Neural cell (in vitro differentiated cells): ENCODE results near the gene CNRIP1. TPM values are rescaled to one million over a fixed set of nuclear protein-coding genes. Genes with fewer than 3 reads are reported as not detected.

Experiments used
- H2AFZ ChIP-seq: fragments of 200-600, 300-800 bp; sonication (generic), shearing (Covaris generic); 2 replicates; pipeline ENCODE4 v1.6.0; 2014; ENCODE audit warnings: low read depth, mild to moderate bottlenecking, antibody characterized with exemption, low read length, moderate library complexity
- H3F3A ChIP-seq: fragments of 200-600 bp; shearing (Covaris generic); 2 replicates; pipeline ENCODE4 v1.6.1; 2016; ENCODE audit warnings: mild to moderate bottlenecking, moderate library complexity, mixed read lengths, antibody characterized with exemption, low read length; ENCODE audit not compliant: insufficient read depth, poor library complexity, severe bottlenecking
- H3K27ac ChIP-seq: fragments of 200-600, 300-800 bp; sonication (generic), shearing (Covaris generic); 2 replicates; pipeline ENCODE4 v1.5.1; 2014; ENCODE audit warnings: mild to moderate bottlenecking, low read length, moderate library complexity
- H3K27me3 ChIP-seq: fragments of 300-800, 200-600 bp; sonication (generic), shearing (Covaris generic); 2 replicates; pipeline ENCODE4 v1.6.0; 2014; ENCODE audit warnings: mild to moderate bottlenecking, low read depth, low read length, moderate library complexity; ENCODE audit not compliant: insufficient read depth
- H3K36me3 ChIP-seq: fragments of 300-800, 200-600 bp; sonication (generic), shearing (Covaris generic); 2 replicates; pipeline ENCODE4 v1.5.1; 2014; ENCODE audit warnings: mild to moderate bottlenecking, antibody characterized with exemption, low read length, moderate library complexity; ENCODE audit not compliant: insufficient read depth
- H3K4me2 ChIP-seq: fragments of 300-800, 200-600 bp; sonication (generic), shearing (Covaris generic); 2 replicates; pipeline ENCODE4 v1.6.0; 2014; ENCODE audit warnings: mild to moderate bottlenecking, low read length
- H3K4me3 ChIP-seq: fragments of 300-800, 200-600 bp; sonication (generic), shearing (Covaris generic); 2 replicates; pipeline ENCODE4 v1.5.1; 2014; ENCODE audit warnings: mild to moderate bottlenecking, low read length, moderate library complexity
- H3K79me2 ChIP-seq: fragments of 200-600 bp; shearing (Covaris generic); replicated peaks from 2 replicates; pipeline ENCODE4 v1.6.0; 2014; ENCODE audit warnings: mild to moderate bottlenecking, low read length, moderate library complexity; ENCODE audit not compliant: insufficient read depth
- H3K9ac ChIP-seq: fragments of 300-800, 200-600 bp; sonication (generic), shearing (Covaris generic); 2 replicates; pipeline ENCODE4 v1.6.1; 2016; ENCODE audit warnings: mild to moderate bottlenecking, low read length, mixed read lengths
- H3K9me2 ChIP-seq: fragments of 200-600 bp; shearing (Covaris generic); 2 replicates; pipeline ENCODE4 v1.6.1; 2016; ENCODE audit warnings: mild to moderate bottlenecking, low read length, mixed read lengths; ENCODE audit not compliant: insufficient read depth
- H3K9me3 ChIP-seq: fragments of 200-600, 300-800 bp; sonication (generic), shearing (Covaris generic); 2 replicates; pipeline ENCODE4 v1.6.1; 2016; ENCODE audit warnings: mild to moderate bottlenecking, mixed run types, low read length, moderate library complexity, mixed read lengths
- H4K20me1 ChIP-seq: fragments of 200-600 bp; shearing (Covaris generic); 2 replicates; pipeline ENCODE4 v1.6.1; 2016; ENCODE audit warnings: mild to moderate bottlenecking, mixed run types; ENCODE audit not compliant: insufficient read depth
- CTCF ChIP-seq: fragments of 450-650 bp; IDR thresholded peaks from 2 replicates; pipeline ENCODE4 v1.5.1; 2014; ENCODE audit warnings: antibody characterized with exemption, mild to moderate bottlenecking, moderate library complexity; ENCODE audit not compliant: poor library complexity, severe bottlenecking
- EP300 ChIP-seq: fragments of 450-650 bp; conservative IDR thresholded peaks from 2 replicates; pipeline ENCODE4 v1.6.1; 2014; ENCODE audit warnings: antibody characterized with exemption, mild to moderate bottlenecking, moderate library complexity; ENCODE audit not compliant: poor library complexity, severe bottlenecking
- EZH2 ChIP-seq: fragments of 200-600, 300-800 bp; shearing (Covaris generic), sonication (generic); IDR thresholded peaks from 2 replicates; pipeline ENCODE4 v1.6.1; 2014; ENCODE audit warnings: antibody characterized with exemption, low read length, borderline replicate concordance, mild to moderate bottlenecking; ENCODE audit not compliant: insufficient read depth, poor library complexity, severe bottlenecking
- MXI1 ChIP-seq: fragments of 450-650 bp; conservative IDR thresholded peaks from 2 replicates; pipeline ENCODE4 v1.6.1; 2014; ENCODE audit warnings: antibody characterized with exemption, mild to moderate bottlenecking; ENCODE audit not compliant: poor library complexity, severe bottlenecking
- POLR2AphosphoS5 ChIP-seq: IDR thresholded peaks from 2 replicates; pipeline ENCODE4 v1.6.1; 2012
- RAD21 ChIP-seq: fragments of 450-650 bp; conservative IDR thresholded peaks from 2 replicates; pipeline ENCODE4 v1.6.1; 2014; ENCODE audit warnings: antibody characterized with exemption, mild to moderate bottlenecking, moderate library complexity
- REST ChIP-seq: IDR thresholded peaks from 2 replicates; pipeline ENCODE4 v1.6.1; 2012; ENCODE audit warnings: borderline replicate concordance
- SMC3 ChIP-seq: fragments of 450-650 bp; conservative IDR thresholded peaks from 2 replicates; pipeline ENCODE4 v1.6.1; 2014; ENCODE audit warnings: antibody characterized with exemption, mild to moderate bottlenecking, moderate library complexity; ENCODE audit not compliant: poor library complexity
- TAF1 ChIP-seq: IDR thresholded peaks from 2 replicates; pipeline ENCODE4 v1.6.1; 2012; ENCODE audit warnings: low read depth
- polyA plus RNA-seq: library from polyadenylated mRNA; depleted of rRNA; stranded (reverse); fragments of >200 nt; gene quantifications from 2 replicates; pipeline ENCODE4 v1.2.3, GENCODE V29; 2014

The CNRIP1 gene
- polyA plus RNA-seq, 1 donor from 2014 or later: 28.2 TPM

- Histone ChIP-seq H3F3A (no peaks in the 10 kb centered on the region), H3K27ac (peak overlapping the region; percentile 66), H3K9ac (peak overlapping the region; percentile 68), H3K36me3 (no peaks in the 10 kb centered on the region), H3K79me2 (no peaks in the 10 kb centered on the region), H4K20me1 (no peaks in the 10 kb centered on the region), H2AFZ (peak overlapping the region; percentile 51), H3K9me2 (no peaks in the 10 kb centered on the region), H3K4me3 (peak overlapping the region; percentile 73), H3K9me3 (no peaks in the 10 kb centered on the region), H3K4me2 (peak overlapping the region; percentile 42), H3K27me3 (peaks cover 34% of the 10 kb centered on the region)
- TF ChIP-seq SMC3 (peak; percentile 2), MXI1 (peak; percentile 23), POLR2AphosphoS5 (peak; percentile 18), REST (peak; percentile 52), RAD21 (no peak), TAF1 (no peak)
These were observed 793 bp downstream of the CNRIP1 start for GRCh38 chr2:68318914-68319397.

- Histone ChIP-seq H3K27ac (peak overlapping the region; percentile 66), H3K9me2 (no peaks in the 10 kb centered on the region), H3K79me2 (no peaks in the 10 kb centered on the region), H3K27me3 (peaks cover 34% of the 10 kb centered on the region), H3K4me3 (peak overlapping the region; percentile 73), H4K20me1 (no peaks in the 10 kb centered on the region), H3K4me2 (peak overlapping the region; percentile 42), H2AFZ (peak overlapping the region; percentile 51), H3F3A (no peaks in the 10 kb centered on the region), H3K36me3 (no peaks in the 10 kb centered on the region), H3K9ac (peak overlapping the region; percentile 68), H3K9me3 (no peaks in the 10 kb centered on the region)
- TF ChIP-seq POLR2AphosphoS5 (no peak), MXI1 (no peak), TAF1 (no peak), CTCF (no peak), REST (no peak), EZH2 (no peak), SMC3 (no peak), EP300 (no peak)
These were observed 1.5 kb downstream of the CNRIP1 start for GRCh38 chr2:68317971-68318913.
